SK-N-SH treated with all-trans-retinoic acid at 6 μM for 48 hours (cell line): Measurements from ENCODE around the gene SLC5A10.

Experiments used
- ATAC-seq: fragments of 200-7000 bp; cut with Tn5 transposase; 3 replicates; pipeline ENCODE4 v1.9.1; 2020; ENCODE audit warnings: mild to moderate bottlenecking, moderate library complexity
- ARNTL ChIP-seq: fragments of 450-650 bp; formaldehyde crosslinking; IDR thresholded peaks from 2 replicates; pipeline ENCODE4 v1.5.0; 2020; ENCODE audit warnings: low read depth, mild to moderate bottlenecking, moderate library complexity, borderline replicate concordance
- BACH2 ChIP-seq: fragments of 250-450 bp; sonication (Bioruptor Pico); IDR thresholded peaks from 2 replicates; pipeline ENCODE4 v1.9.0; 2021; ENCODE audit warnings: mild to moderate bottlenecking, borderline replicate concordance
- CSDC2 ChIP-seq: fragments of 250-450 bp; sonication (Bioruptor Pico); IDR thresholded peaks from 2 replicates; pipeline ENCODE4 v1.5.0; 2020; ENCODE audit warnings: mild to moderate bottlenecking, moderate library complexity
- ESRRG ChIP-seq: fragments of 250-450 bp; sonication (Bioruptor Pico); IDR thresholded peaks from 2 replicates; pipeline ENCODE4 v1.6.1; 2021; ENCODE audit warnings: mild to moderate bottlenecking
- GLIS3 ChIP-seq: fragments of 250-450 bp; sonication (Bioruptor Pico); IDR thresholded peaks from 2 replicates; pipeline ENCODE4 v1.5.0; 2020; ENCODE audit warnings: mild to moderate bottlenecking, moderate library complexity
- ISL1 ChIP-seq: fragments of 250-450 bp; sonication (Bioruptor Pico); IDR thresholded peaks from 2 replicates; pipeline ENCODE4 v2.1.2; 2022; ENCODE audit warnings: mild to moderate bottlenecking, moderate library complexity
- OSR1 ChIP-seq: fragments of 250-450 bp; sonication (Bioruptor Pico); IDR thresholded peaks from 2 replicates; pipeline ENCODE4 v1.8.0; 2022; ENCODE audit warnings: moderate library complexity, mild to moderate bottlenecking, inconsistent platforms
- PPARA ChIP-seq: fragments of 250-450 bp; sonication (Bioruptor Pico); IDR thresholded peaks from 2 replicates; pipeline ENCODE4 v1.5.0; 2020; ENCODE audit warnings: mild to moderate bottlenecking, borderline replicate concordance
- RARB ChIP-seq: fragments of 250-450 bp; sonication (Bioruptor Pico); IDR thresholded peaks from 2 replicates; pipeline ENCODE4 v1.8.0; 2021; ENCODE audit warnings: mild to moderate bottlenecking, moderate library complexity
- SNAI2 ChIP-seq: fragments of 250-450 bp; sonication (Bioruptor Pico); IDR thresholded peaks from 2 replicates; pipeline ENCODE4 v1.5.0; 2020; ENCODE audit warnings: mild to moderate bottlenecking, moderate library complexity
- TCF4 ChIP-seq: fragments of 250-450 bp; sonication (Bioruptor Pico); IDR thresholded peaks from 2 replicates; pipeline ENCODE4 v1.8.0; 2021; ENCODE audit warnings: mild to moderate bottlenecking, moderate library complexity, borderline replicate concordance
- TOX ChIP-seq: fragments of 250-450 bp; sonication (Bioruptor Pico); IDR thresholded peaks from 2 replicates; pipeline ENCODE4 v1.8.0; 2021; ENCODE audit warnings: mild to moderate bottlenecking, moderate library complexity, borderline replicate concordance
- ZC3H10 ChIP-seq: fragments of 250-450 bp; sonication (Bioruptor Pico); IDR thresholded peaks from 2 replicates; pipeline ENCODE4 v1.5.1; 2021; ENCODE audit warnings: mild to moderate bottlenecking, moderate library complexity
- ZFP3 ChIP-seq: fragments of 250-450 bp; sonication (Bioruptor Pico); IDR thresholded peaks from 2 replicates; pipeline ENCODE4 v1.5.0; 2020; ENCODE audit warnings: mild to moderate bottlenecking, moderate library complexity
- ZFP30 ChIP-seq: fragments of 450-650 bp; formaldehyde crosslinking; IDR thresholded peaks from 2 replicates; pipeline ENCODE4 v1.5.0; 2022; ENCODE audit warnings: mild to moderate bottlenecking, moderate library complexity
- ZNF565 ChIP-seq: fragments of 450-650 bp; formaldehyde crosslinking; conservative IDR thresholded peaks from 2 replicates; pipeline ENCODE4 v1.5.0; 2020; ENCODE audit warnings: low read depth, mild to moderate bottlenecking, moderate library complexity
- ZNF70 ChIP-seq: fragments of 450-650 bp; formaldehyde crosslinking; IDR thresholded peaks from 2 replicates; pipeline ENCODE4 v1.5.0; 2020; ENCODE audit warnings: mild to moderate bottlenecking, moderate library complexity
- ZNF8 ChIP-seq: fragments of 450-650 bp; formaldehyde crosslinking; IDR thresholded peaks from 2 replicates; pipeline ENCODE4 v1.5.0; 2020; ENCODE audit warnings: mild to moderate bottlenecking, moderate library complexity
- TF ChIP-seq, protein P1 (sequence below): fragments of 250-450 bp; sonication (Bioruptor Pico); IDR thresholded peaks from 2 replicates; pipeline ENCODE4 v1.8.0; 2021; ENCODE audit warnings: low read depth, mild to moderate bottlenecking, moderate library complexity, borderline replicate concordance
- TF ChIP-seq, protein P2 (sequence below): fragments of 250-450 bp; sonication (Bioruptor Pico); IDR thresholded peaks from 2 replicates; pipeline ENCODE4 v1.5.1; 2020; ENCODE audit warnings: low read depth, mild to moderate bottlenecking, moderate library complexity
- TF ChIP-seq, protein P3 (sequence below): fragments of 250-450 bp; sonication (Bioruptor Pico); IDR thresholded peaks from 2 replicates; pipeline ENCODE4 v1.5.1; 2021; ENCODE audit warnings: mild to moderate bottlenecking, moderate library complexity
- TF ChIP-seq, protein P4 (sequence below): fragments of 250-450 bp; sonication (Bioruptor Pico); IDR thresholded peaks from 2 replicates; pipeline ENCODE4 v1.5.0; 2020; ENCODE audit warnings: mild to moderate bottlenecking, moderate library complexity
- TF ChIP-seq, protein P5 (sequence below): fragments of 250-450 bp; sonication (Bioruptor Pico); IDR thresholded peaks from 2 replicates; pipeline ENCODE4 v1.8.0; 2020; ENCODE audit warnings: mild to moderate bottlenecking, moderate library complexity, borderline replicate concordance

Gene SLC5A10

DNA sequence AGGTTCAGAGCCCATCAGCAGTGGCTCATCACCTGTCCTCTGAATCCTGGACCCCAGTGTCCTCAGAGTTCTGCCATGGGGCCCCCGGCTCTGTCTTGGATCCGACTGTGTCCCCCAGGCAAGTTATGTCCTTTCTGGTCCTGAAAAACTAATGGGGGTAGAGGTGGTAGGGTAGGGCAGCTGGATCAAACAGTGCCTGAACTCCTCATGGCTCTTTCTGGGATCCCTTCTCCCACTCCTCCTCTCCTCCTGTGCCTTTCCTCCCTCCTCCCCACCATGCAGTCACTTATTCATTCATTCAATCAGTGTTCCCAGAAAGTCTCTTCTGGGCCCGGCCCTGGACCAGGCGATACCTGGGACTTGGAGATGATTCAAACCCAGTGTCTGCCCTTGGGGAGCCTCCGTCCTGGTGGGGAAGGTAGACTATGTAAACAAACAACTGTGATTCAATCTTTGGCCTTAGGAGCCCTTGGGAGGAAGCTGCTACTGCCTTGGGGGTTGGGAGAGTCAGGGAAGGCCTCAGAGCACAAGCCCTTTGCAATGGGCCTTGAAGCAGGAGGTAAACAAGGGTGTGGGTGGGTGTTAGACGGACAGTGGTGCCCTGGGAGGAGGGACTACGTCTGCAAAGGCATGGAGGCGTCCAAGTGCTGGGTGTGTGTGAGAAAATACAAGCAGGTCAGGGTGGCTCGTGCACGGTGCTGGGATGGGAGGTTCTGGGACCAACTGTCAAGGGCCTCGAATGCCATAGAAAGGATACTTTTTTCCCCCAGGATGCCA, 59.0 kb downstream of the SLC5A10 start:
- TF ChIP-seq, protein P1, sequence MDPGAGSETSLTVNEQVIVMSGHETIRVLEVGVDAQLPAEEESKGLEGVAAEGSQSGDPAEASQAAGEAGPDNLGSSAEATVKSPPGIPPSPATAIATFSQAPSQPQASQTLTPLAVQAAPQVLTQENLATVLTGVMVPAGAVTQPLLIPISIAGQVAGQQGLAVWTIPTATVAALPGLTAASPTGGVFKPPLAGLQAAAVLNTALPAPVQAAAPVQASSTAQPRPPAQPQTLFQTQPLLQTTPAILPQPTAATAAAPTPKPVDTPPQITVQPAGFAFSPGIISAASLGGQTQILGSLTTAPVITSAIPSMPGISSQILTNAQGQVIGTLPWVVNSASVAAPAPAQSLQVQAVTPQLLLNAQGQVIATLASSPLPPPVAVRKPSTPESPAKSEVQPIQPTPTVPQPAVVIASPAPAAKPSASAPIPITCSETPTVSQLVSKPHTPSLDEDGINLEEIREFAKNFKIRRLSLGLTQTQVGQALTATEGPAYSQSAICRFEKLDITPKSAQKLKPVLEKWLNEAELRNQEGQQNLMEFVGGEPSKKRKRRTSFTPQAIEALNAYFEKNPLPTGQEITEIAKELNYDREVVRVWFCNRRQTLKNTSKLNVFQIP (CRISPR knock-in tag): no peak
- TF ChIP-seq, protein P2, sequence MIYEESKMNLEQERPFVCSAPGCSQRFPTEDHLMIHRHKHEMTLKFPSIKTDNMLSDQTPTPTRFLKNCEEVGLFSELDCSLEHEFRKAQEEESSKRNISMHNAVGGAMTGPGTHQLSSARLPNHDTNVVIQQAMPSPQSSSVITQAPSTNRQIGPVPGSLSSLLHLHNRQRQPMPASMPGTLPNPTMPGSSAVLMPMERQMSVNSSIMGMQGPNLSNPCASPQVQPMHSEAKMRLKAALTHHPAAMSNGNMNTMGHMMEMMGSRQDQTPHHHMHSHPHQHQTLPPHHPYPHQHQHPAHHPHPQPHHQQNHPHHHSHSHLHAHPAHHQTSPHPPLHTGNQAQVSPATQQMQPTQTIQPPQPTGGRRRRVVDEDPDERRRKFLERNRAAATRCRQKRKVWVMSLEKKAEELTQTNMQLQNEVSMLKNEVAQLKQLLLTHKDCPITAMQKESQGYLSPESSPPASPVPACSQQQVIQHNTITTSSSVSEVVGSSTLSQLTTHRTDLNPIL (CRISPR knock-in tag): no peak
- TF ChIP-seq ZC3H10 (no peak), ISL1 (no peak), OSR1 (CRISPR knock-in tag) (no peak), RARB (CRISPR knock-in tag) (no peak), SNAI2 (CRISPR knock-in tag) (no peak), BACH2 (no peak), ZNF565 (CRISPR knock-in tag) (no peak), TOX (CRISPR knock-in tag) (no peak), GLIS3 (CRISPR knock-in tag) (no peak), PPARA (CRISPR knock-in tag) (no peak), CSDC2 (CRISPR knock-in tag) (no peak), ZFP30 (CRISPR knock-in tag) (no peak)
- TF ChIP-seq, protein P3, sequence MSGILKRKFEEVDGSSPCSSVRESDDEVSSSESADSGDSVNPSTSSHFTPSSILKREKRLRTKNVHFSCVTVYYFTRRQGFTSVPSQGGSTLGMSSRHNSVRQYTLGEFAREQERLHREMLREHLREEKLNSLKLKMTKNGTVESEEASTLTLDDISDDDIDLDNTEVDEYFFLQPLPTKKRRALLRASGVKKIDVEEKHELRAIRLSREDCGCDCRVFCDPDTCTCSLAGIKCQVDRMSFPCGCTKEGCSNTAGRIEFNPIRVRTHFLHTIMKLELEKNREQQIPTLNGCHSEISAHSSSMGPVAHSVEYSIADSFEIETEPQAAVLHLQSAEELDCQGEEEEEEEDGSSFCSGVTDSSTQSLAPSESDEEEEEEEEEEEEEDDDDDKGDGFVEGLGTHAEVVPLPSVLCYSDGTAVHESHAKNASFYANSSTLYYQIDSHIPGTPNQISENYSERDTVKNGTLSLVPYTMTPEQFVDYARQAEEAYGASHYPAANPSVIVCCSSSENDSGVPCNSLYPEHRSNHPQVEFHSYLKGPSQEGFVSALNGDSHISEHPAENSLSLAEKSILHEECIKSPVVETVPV (CRISPR knock-in tag): no peak
- TF ChIP-seq, protein P4, sequence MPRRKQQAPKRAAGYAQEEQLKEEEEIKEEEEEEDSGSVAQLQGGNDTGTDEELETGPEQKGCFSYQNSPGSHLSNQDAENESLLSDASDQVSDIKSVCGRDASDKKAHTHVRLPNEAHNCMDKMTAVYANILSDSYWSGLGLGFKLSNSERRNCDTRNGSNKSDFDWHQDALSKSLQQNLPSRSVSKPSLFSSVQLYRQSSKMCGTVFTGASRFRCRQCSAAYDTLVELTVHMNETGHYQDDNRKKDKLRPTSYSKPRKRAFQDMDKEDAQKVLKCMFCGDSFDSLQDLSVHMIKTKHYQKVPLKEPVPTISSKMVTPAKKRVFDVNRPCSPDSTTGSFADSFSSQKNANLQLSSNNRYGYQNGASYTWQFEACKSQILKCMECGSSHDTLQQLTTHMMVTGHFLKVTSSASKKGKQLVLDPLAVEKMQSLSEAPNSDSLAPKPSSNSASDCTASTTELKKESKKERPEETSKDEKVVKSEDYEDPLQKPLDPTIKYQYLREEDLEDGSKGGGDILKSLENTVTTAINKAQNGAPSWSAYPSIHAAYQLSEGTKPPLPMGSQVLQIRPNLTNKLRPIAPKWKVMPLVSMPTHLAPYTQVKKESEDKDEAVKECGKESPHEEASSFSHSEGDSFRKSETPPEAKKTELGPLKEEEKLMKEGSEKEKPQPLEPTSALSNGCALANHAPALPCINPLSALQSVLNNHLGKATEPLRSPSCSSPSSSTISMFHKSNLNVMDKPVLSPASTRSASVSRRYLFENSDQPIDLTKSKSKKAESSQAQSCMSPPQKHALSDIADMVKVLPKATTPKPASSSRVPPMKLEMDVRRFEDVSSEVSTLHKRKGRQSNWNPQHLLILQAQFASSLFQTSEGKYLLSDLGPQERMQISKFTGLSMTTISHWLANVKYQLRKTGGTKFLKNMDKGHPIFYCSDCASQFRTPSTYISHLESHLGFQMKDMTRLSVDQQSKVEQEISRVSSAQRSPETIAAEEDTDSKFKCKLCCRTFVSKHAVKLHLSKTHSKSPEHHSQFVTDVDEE (CRISPR knock-in tag): no peak
- TF ChIP-seq, all 23 proteins: peak for 0
- ATAC-seq: no peak

DNA sequence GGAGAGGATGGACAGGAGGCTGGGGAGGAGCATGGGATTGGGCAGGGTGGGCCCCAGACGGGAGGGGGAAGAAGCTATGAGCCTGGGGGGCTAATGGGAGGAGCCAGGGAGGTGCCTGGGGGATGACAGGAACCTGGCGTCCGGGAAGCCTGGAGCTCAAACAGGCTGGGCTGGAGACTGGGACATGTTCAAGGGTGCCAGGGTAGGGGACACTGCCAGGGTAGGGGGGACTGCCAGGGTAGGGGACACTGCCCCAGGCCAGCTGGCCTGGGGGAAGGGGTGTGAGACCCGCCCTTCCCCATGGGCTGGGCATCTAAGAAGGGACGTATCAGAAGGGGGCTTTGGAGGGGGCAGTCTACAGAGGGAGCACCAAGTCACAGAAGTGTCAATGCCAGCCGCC, 59.6 kb downstream of the SLC5A10 start:
- no peak for ATAC-seq
- TF ChIP-seq ZFP3 (CRISPR knock-in tag) (no peak), TOX (CRISPR knock-in tag) (no peak), ZNF70 (no peak), PPARA (CRISPR knock-in tag) (no peak), BACH2 (no peak), ARNTL (CRISPR knock-in tag) (no peak), TCF4 (CRISPR knock-in tag) (no peak), SNAI2 (CRISPR knock-in tag) (no peak), ESRRG (CRISPR knock-in tag) (no peak), ZFP30 (CRISPR knock-in tag) (no peak), ZC3H10 (no peak), CSDC2 (CRISPR knock-in tag) (no peak), ZNF8 (no peak), OSR1 (CRISPR knock-in tag) (no peak), RARB (CRISPR knock-in tag) (no peak), ZNF565 (CRISPR knock-in tag) (no peak)
- TF ChIP-seq, protein P1 (CRISPR knock-in tag): no peak
- TF ChIP-seq, protein P3 (CRISPR knock-in tag): no peak
- TF ChIP-seq, protein P5, sequence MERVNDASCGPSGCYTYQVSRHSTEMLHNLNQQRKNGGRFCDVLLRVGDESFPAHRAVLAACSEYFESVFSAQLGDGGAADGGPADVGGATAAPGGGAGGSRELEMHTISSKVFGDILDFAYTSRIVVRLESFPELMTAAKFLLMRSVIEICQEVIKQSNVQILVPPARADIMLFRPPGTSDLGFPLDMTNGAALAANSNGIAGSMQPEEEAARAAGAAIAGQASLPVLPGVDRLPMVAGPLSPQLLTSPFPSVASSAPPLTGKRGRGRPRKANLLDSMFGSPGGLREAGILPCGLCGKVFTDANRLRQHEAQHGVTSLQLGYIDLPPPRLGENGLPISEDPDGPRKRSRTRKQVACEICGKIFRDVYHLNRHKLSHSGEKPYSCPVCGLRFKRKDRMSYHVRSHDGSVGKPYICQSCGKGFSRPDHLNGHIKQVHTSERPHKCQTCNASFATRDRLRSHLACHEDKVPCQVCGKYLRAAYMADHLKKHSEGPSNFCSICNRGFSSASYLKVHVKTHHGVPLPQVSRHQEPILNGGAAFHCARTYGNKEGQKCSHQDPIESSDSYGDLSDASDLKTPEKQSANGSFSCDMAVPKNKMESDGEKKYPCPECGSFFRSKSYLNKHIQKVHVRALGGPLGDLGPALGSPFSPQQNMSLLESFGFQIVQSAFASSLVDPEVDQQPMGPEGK (CRISPR knock-in tag): no peak
- TF ChIP-seq, protein P2 (CRISPR knock-in tag): no peak
